Epithelial cell of esophagus (primary cell): ENCODE results near the gene TRPM2.

Experiments used
- DNase-seq: peaks from one replicate; pipeline ENCODE4 v3.0.0; 2010; ENCODE audit warnings: low read depth
- H3K4me3 ChIP-seq: 2 replicates; pipeline ENCODE4 v1.5.1; 2011; ENCODE audit warnings: mild to moderate bottlenecking, low read length, control low read depth
- CTCF ChIP-seq: IDR thresholded peaks from 2 replicates; pipeline ENCODE4 v1.5.1; 2011; ENCODE audit warnings: low read depth, mild to moderate bottlenecking, low read length, control low read depth, inconsistent platforms; ENCODE audit not compliant: insufficient read depth; ENCODE audit errors: missing control alignments

TRPM2 gene

GRCh38 chr21:44379991-44380865 is 26.8 kb downstream of the TRPM2 start:
- no peak for DNase-seq
- no peak overlapping the region for H3K4me3 ChIP-seq
- TF ChIP-seq CTCF: no peak

- DNase-seq: no peak
- H3K4me3 ChIP-seq: no peak overlapping the region
- TF ChIP-seq CTCF: no peak
Measured at GRCh38 chr21:44380876-44381275, 27.5 kb downstream of the TRPM2 start.

- DNase-seq: no peak
- no peak overlapping the region for H3K4me3 ChIP-seq
- no peak for TF ChIP-seq CTCF
Measured at GRCh38 chr21:44381874-44382273, 28.5 kb downstream of the TRPM2 start.

GRCh38 chr21:44382536-44382935 is 29.1 kb downstream of the TRPM2 start:
- TF ChIP-seq CTCF: no peak

GRCh38 chr21:44383216-44383615 is 29.8 kb downstream of the TRPM2 start:
- no peak for DNase-seq

More at GRCh38 chr21:44382536-44382935, 29.1 kb downstream of the TRPM2 start:
- DNase-seq: no peak
- no peak overlapping the region for H3K4me3 ChIP-seq

GRCh38 chr21:44384968-44385367 is 31.5 kb downstream of the TRPM2 start:
- no peak for TF ChIP-seq CTCF
- DNase-seq: no peak
- H3K4me3 ChIP-seq: no peak overlapping the region

More at GRCh38 chr21:44383216-44383615, 29.8 kb downstream of the TRPM2 start:
- TF ChIP-seq CTCF: no peak
- no peak overlapping the region for H3K4me3 ChIP-seq

GRCh38 chr21:44389335-44389734 is 35.9 kb downstream of the TRPM2 start:
- no peak for TF ChIP-seq CTCF
- DNase-seq: no peak
- H3K4me3 ChIP-seq: no peak overlapping the region
